HG03095 (cell line): ENCODE results near the gene ZNF628.
"Not testable (repeated sequence)": the region's sequence is repeated elsewhere in the genome, so short reads cannot be mapped to it uniquely, and the experiment has no call there.

Experiments
- ATAC-seq: cut with Tn5 transposase; IDR thresholded peaks from one replicate; pipeline ENCODE4 v1.9.1; 2021; ENCODE audit warnings: moderate library complexity; ENCODE audit not compliant: unreplicated experiment

ZNF628 gene

GRCh38 chr19:55476100-55476775, at the start of gene ZNF628:
Gene ZNF628, plus strand, starts transcription at chr19:55476617. Its CDS starts 3,294 bp downstream, at chr19:55479911.
- ATAC-seq: peak; percentile 84

- ATAC-seq: no peak
Observed at GRCh38 chr19:55431183-55431582, 45.2 kb upstream of the ZNF628 start.

GRCh38 chr19:55432241-55432959, 44.0 kb upstream of the ZNF628 start:
- no peak for ATAC-seq

- no peak for ATAC-seq
Observed at GRCh38 chr19:55433292-55433691, 43.1 kb upstream of the ZNF628 start.

- ATAC-seq: no peak
Observed at GRCh38 chr19:55434356-55434919, 42.0 kb upstream of the ZNF628 start.

GRCh38 chr19:55435020-55435419, 41.4 kb upstream of the ZNF628 start:
- ATAC-seq: no peak

GRCh38 chr19:55436847-55437246, 39.6 kb upstream of the ZNF628 start:
- no peak for ATAC-seq

- no peak for ATAC-seq
Observed at GRCh38 chr19:55437410-55437809, 39.0 kb upstream of the ZNF628 start.

GRCh38 chr19:55439052-55439451, 37.4 kb upstream of the ZNF628 start:
- no peak for ATAC-seq

- ATAC-seq: no peak
Observed at GRCh38 chr19:55440411-55441105, 35.9 kb upstream of the ZNF628 start.

- no peak for ATAC-seq
Observed at GRCh38 chr19:55441319-55441691, 35.1 kb upstream of the ZNF628 start.

- no peak for ATAC-seq
Observed at GRCh38 chr19:55441692-55442321, 34.6 kb upstream of the ZNF628 start.

GRCh38 chr19:55442372-55442961, 34.0 kb upstream of the ZNF628 start:
- no peak for ATAC-seq

- ATAC-seq: no peak
Observed at GRCh38 chr19:55443045-55443823, 33.2 kb upstream of the ZNF628 start, which contains the start of gene SHISA7. Gene SHISA7, minus strand, starts transcription at chr19:55443300. Its CDS starts 437 bp downstream, at chr19:55442863.

GRCh38 chr19:55443824-55444480, 32.5 kb upstream of the ZNF628 start:
- no peak for ATAC-seq

- no peak for ATAC-seq
Observed at GRCh38 chr19:55444646-55445045, 31.8 kb upstream of the ZNF628 start.

GRCh38 chr19:55446060-55446459, 30.4 kb upstream of the ZNF628 start:
- ATAC-seq: no peak

GRCh38 chr19:55447421-55448174, 28.8 kb upstream of the ZNF628 start:
- ATAC-seq: no peak

- not testable (repeated sequence) for ATAC-seq
Observed at GRCh38 chr19:55448175-55448490, 28.3 kb upstream of the ZNF628 start.
